Hematopoietic multipotent progenitor cell treated with erythropoietin and hydrocortisone succinate and interleukin-3 and kit ligand, for 4 days (in vitro differentiated cells): Measurements from ENCODE around the gene RPL21.

ENCODE experiments used
- DNase-seq: peaks from one replicate; pipeline ENCODE4 v3.0.0-alpha.2; 2015

The RPL21 gene

GRCh38 chr13:27259831-27260230, 8.5 kb downstream of the RPL21 start:
- DNase-seq: peak; percentile 60

GRCh38 chr13:27261396-27261795, 10.0 kb downstream of the RPL21 start:
- DNase-seq: no peak

GRCh38 chr13:27263438-27263837, 12.1 kb downstream of the RPL21 start:
- DNase-seq: peak; percentile 30

- DNase-seq: no peak
Measured at GRCh38 chr13:27264181-27264580, 12.8 kb downstream of the RPL21 start.

- no peak for DNase-seq
Measured at GRCh38 chr13:27264648-27265047, 13.3 kb downstream of the RPL21 start.

GRCh38 chr13:27266917-27267316, 15.6 kb downstream of the RPL21 start:
- peak; percentile 47 for DNase-seq

GRCh38 chr13:27267596-27267995, 16.2 kb downstream of the RPL21 start:
- peak; percentile 26 for DNase-seq

- no peak for DNase-seq
Measured at GRCh38 chr13:27269114-27269665, 17.8 kb downstream of the RPL21 start.

- DNase-seq: peak; percentile 88
Measured at GRCh38 chr13:27270594-27271520, 19.5 kb downstream of the RPL21 start, which contains the start of gene RASL11A. RASL11A (plus strand) TSS chr13:27270830; CDS start chr13:27270945, 115 bp downstream.

- DNase-seq: no peak
Measured at GRCh38 chr13:27271570-27272096, 20.3 kb downstream of the RPL21 start.

- no peak for DNase-seq
Measured at GRCh38 chr13:27273658-27274425, 22.5 kb downstream of the RPL21 start.

- DNase-seq: no peak
Measured at GRCh38 chr13:27274631-27275030, 23.3 kb downstream of the RPL21 start.

- no peak for DNase-seq
Measured at GRCh38 chr13:27276188-27276587, 24.8 kb downstream of the RPL21 start.

- DNase-seq: no peak
Measured at GRCh38 chr13:27279506-27279905, 28.1 kb downstream of the RPL21 start.

GRCh38 chr13:27280009-27280656, 28.8 kb downstream of the RPL21 start:
- no peak for DNase-seq

GRCh38 chr13:27280841-27281240, 29.5 kb downstream of the RPL21 start:
- no peak for DNase-seq

- DNase-seq: no peak
Measured at GRCh38 chr13:27281420-27281819, 30.1 kb downstream of the RPL21 start.

- peak; percentile 67 for DNase-seq
Measured at GRCh38 chr13:27283906-27284493, 32.6 kb downstream of the RPL21 start.

- DNase-seq: no peak
Measured at GRCh38 chr13:27288392-27288791, 37.0 kb downstream of the RPL21 start.

GRCh38 chr13:27289011-27289665, 37.8 kb downstream of the RPL21 start:
- DNase-seq: no peak

GRCh38 chr13:27290715-27291114, 39.4 kb downstream of the RPL21 start:
- no peak for DNase-seq

- peak; percentile 31 for DNase-seq
Measured at GRCh38 chr13:27291967-27292366, 40.6 kb downstream of the RPL21 start.
